HG03439 (cell line): ENCODE data around the gene TNKS1BP1.
"Not testable (repeated sequence)": the region's sequence is repeated elsewhere in the genome, so short reads cannot be mapped to it uniquely, and the experiment has no call there.

Experiments used
- ATAC-seq: cut with Tn5 transposase; IDR thresholded peaks from one replicate; pipeline ENCODE4 v1.9.1; 2021; ENCODE audit warnings: mild to moderate bottlenecking, moderate library complexity; ENCODE audit not compliant: unreplicated experiment

TNKS1BP1 gene

GRCh38 chr11:57324886-57325734 is at the start of gene TNKS1BP1:
Gene TNKS1BP1, minus strand, starts transcription at chr11:57324952. Its CDS starts 3,067 bp downstream, at chr11:57321885.
- ATAC-seq = peak; percentile 91

GRCh38 chr11:57373146-57373545 is 48.4 kb upstream of the TNKS1BP1 start:
- ATAC-seq = no peak

- ATAC-seq = no peak
These were observed 46.2 kb upstream of the TNKS1BP1 start for GRCh38 chr11:57370941-57371340.

- ATAC-seq = no peak
These were observed 45.5 kb upstream of the TNKS1BP1 start for GRCh38 chr11:57370251-57370650.

- ATAC-seq = no peak
These were observed 44.1 kb upstream of the TNKS1BP1 start for GRCh38 chr11:57368845-57369232.

GRCh38 chr11:57368106-57368844 is 43.5 kb upstream of the TNKS1BP1 start:
- ATAC-seq = no peak

GRCh38 chr11:57364851-57365660 is 40.3 kb upstream of the TNKS1BP1 start:
- no peak for ATAC-seq

- no peak for ATAC-seq
These were observed 38.7 kb upstream of the TNKS1BP1 start for GRCh38 chr11:57363131-57364080.

- ATAC-seq = no peak
These were observed 37.2 kb upstream of the TNKS1BP1 start for GRCh38 chr11:57361926-57362325.

- ATAC-seq = not testable (repeated sequence)
These were observed 36.7 kb upstream of the TNKS1BP1 start for GRCh38 chr11:57361420-57361819.

GRCh38 chr11:57360991-57361390 is 36.2 kb upstream of the TNKS1BP1 start:
- ATAC-seq = no peak

- ATAC-seq = no peak
These were observed 35.3 kb upstream of the TNKS1BP1 start for GRCh38 chr11:57359896-57360690.

GRCh38 chr11:57359396-57359795 is 34.6 kb upstream of the TNKS1BP1 start:
- no peak for ATAC-seq

GRCh38 chr11:57358991-57359390 is 34.2 kb upstream of the TNKS1BP1 start:
- ATAC-seq = no peak

GRCh38 chr11:57358543-57358961 is 33.8 kb upstream of the TNKS1BP1 start:
- ATAC-seq = no peak

GRCh38 chr11:57357856-57358255 is 33.1 kb upstream of the TNKS1BP1 start:
- no peak for ATAC-seq

GRCh38 chr11:57357310-57357709 is 32.6 kb upstream of the TNKS1BP1 start:
- ATAC-seq = no peak

- ATAC-seq = no peak
These were observed 31.5 kb upstream of the TNKS1BP1 start for GRCh38 chr11:57356268-57356667.

- ATAC-seq = no peak
These were observed 29.9 kb upstream of the TNKS1BP1 start for GRCh38 chr11:57354699-57355098.
